Body of pancreas (tissue), 4 donors: ENCODE results near the gene VPS26C.

Source experiments
- POLR2A ChIP-seq, 3 donors: fragments of 450-650 bp; IDR thresholded peaks; one replicate each; pipeline ENCODE4 v1.6.1; 2016; ENCODE audit warnings: antibody characterized with exemption in 3 of 3, mild to moderate bottlenecking in 2 of 3
- TF ChIP-seq, protein P1 (sequence below), 7 experiments: fragments of 450-650 bp in 4 of 7; fragments of 200-600 bp in 3 of 7; sonication (generic) in 3 of 7; IDR thresholded peaks; one replicate each; pipeline ENCODE4 v1.5.1; 2016 to 2019; ENCODE audit warnings: antibody characterized with exemption in 7 of 7

DNA sequence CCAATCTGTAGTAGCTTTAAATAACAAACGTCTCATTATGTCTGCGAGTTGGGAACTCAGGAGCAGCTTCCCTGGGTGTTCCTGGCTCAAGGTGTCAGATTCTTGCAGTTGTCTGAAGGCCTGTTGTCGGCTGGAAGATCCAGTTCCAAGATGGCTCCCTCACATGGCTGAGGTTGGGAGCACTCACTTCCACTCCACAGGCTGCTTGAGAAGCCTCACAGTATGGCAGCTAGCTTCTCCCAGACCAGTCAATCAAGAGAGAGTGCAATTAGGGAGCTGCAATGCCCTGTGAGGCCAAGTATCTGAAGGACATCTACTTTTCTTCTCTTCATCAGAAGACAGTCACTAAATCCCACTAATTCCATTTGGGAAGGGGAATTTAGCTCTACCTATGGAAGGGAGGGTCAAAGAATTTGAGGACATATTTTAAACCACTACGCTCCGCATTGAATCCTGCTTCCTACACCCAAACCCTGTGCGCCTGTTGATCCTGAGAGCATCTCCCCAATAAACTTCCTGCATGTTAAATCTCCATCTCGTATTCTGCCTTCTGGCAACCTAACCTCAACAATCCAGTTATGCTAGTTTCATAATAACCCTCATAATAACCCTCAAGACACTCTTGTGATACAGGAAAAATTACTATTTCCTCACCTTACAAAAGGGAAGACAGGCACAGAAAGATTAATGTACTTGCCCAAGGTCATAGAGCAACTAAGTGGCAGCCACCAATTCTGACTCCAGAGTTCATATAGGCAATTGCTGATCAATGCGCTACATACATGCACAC is 3.6 kb upstream of the VPS26C start:
- no peak for TF ChIP-seq POLR2A (IDR thresholded peaks at IDR 0.05)
- TF ChIP-seq, protein P1, sequence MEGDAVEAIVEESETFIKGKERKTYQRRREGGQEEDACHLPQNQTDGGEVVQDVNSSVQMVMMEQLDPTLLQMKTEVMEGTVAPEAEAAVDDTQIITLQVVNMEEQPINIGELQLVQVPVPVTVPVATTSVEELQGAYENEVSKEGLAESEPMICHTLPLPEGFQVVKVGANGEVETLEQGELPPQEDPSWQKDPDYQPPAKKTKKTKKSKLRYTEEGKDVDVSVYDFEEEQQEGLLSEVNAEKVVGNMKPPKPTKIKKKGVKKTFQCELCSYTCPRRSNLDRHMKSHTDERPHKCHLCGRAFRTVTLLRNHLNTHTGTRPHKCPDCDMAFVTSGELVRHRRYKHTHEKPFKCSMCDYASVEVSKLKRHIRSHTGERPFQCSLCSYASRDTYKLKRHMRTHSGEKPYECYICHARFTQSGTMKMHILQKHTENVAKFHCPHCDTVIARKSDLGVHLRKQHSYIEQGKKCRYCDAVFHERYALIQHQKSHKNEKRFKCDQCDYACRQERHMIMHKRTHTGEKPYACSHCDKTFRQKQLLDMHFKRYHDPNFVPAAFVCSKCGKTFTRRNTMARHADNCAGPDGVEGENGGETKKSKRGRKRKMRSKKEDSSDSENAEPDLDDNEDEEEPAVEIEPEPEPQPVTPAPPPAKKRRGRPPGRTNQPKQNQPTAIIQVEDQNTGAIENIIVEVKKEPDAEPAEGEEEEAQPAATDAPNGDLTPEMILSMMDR (IDR thresholded peaks at IDR 0.05) = no peak
